ENCODE results near the gene KLHDC10.

GRCh38 chr7:130134726-130135125 is 64.4 kb downstream of the KLHDC10 start:
- TF ChIP-seq SMC3 (conservative IDR thresholded peaks at IDR 0.05; ENCODE audit: poor library complexity), result no peak
- no peak for TF ChIP-seq POLR2AphosphoS5 (IDR thresholded peaks at IDR 0.05)
